Endodermal cell (in vitro differentiated cells): Measurements from ENCODE around the gene CASQ2. TPM values are rescaled to one million over a fixed set of nuclear protein-coding genes. Genes with fewer than 3 reads are reported as not detected.

Source experiments
- DNase-seq: peaks from one replicate; pipeline ENCODE4 v3.0.0-alpha.2; 2017
- H3K27ac ChIP-seq: 2 replicates; pipeline ENCODE4 v1.5.1; 2013; ENCODE audit warnings: mild to moderate bottlenecking, low read depth, low read length, moderate library complexity
- H3K27me3 ChIP-seq: 2 replicates; pipeline ENCODE4 v1.6.1; 2013; ENCODE audit warnings: mild to moderate bottlenecking, low read length, moderate library complexity; ENCODE audit not compliant: insufficient read depth, control insufficient read depth, poor library complexity, severe bottlenecking
- H3K36me3 ChIP-seq: 2 replicates; pipeline ENCODE4 v1.7.0; 2013; ENCODE audit warnings: mild to moderate bottlenecking, low read length, moderate library complexity; ENCODE audit not compliant: control insufficient read depth, insufficient read depth
- H3K4me1 ChIP-seq: one replicate; pipeline ENCODE4 v1.7.0; 2013; ENCODE audit warnings: low read length; ENCODE audit not compliant: control insufficient read depth, insufficient read depth
- H3K4me3 ChIP-seq: 2 replicates; pipeline ENCODE4 v1.5.1; 2013; ENCODE audit warnings: mild to moderate bottlenecking, low read length, moderate library complexity
- H3K9ac ChIP-seq: 2 replicates; pipeline ENCODE4 v1.6.1; 2013; ENCODE audit warnings: mild to moderate bottlenecking, low read length, moderate library complexity; ENCODE audit not compliant: poor library complexity, severe bottlenecking; ENCODE audit errors: extremely low read depth
- H3K9me3 ChIP-seq: 2 replicates; pipeline ENCODE4 v1.6.1; 2013; ENCODE audit warnings: mild to moderate bottlenecking, low read length, moderate library complexity; ENCODE audit not compliant: control insufficient read depth
- H3K27ac Mint-ChIP-seq: 2 replicates; pipeline ENCODE4 v1.8.0; 2020; ENCODE audit warnings: mixed read lengths
- H3K27me3 Mint-ChIP-seq: 2 replicates; pipeline ENCODE4 v1.8.0; 2021; ENCODE audit warnings: mild to moderate bottlenecking, mixed read lengths; ENCODE audit not compliant: insufficient read depth
- H3K36me3 Mint-ChIP-seq: 2 replicates; pipeline ENCODE4 v1.8.0; 2020; ENCODE audit warnings: low read depth, mixed read lengths
- H3K4me1 Mint-ChIP-seq: 2 replicates; pipeline ENCODE4 v1.8.0; 2020; ENCODE audit warnings: mixed read lengths
- H3K4me3 Mint-ChIP-seq: 2 replicates; pipeline ENCODE4 v1.8.0; 2020; ENCODE audit warnings: mild to moderate bottlenecking, moderate library complexity, mixed read lengths
- H3K9me3 Mint-ChIP-seq: 2 replicates; pipeline ENCODE4 v1.8.0; 2020; ENCODE audit warnings: mild to moderate bottlenecking, mixed read lengths
- CTCF ChIP-seq: fragments of 200-600 bp; sonication (generic); conservative IDR thresholded peaks from 2 replicates; pipeline ENCODE4 v1.5.0; 2021; ENCODE audit warnings: antibody characterized with exemption, mild to moderate bottlenecking
- WGBS, 2 experiments: methylation state at CpG; one replicate each; pipeline versions ENCODE4 v1.1.5 to v1.1.7; 2013; ENCODE audit warnings: missing lambda C conversion rate in 2 of 2, mixed read lengths in 1 of 2; ENCODE audit not compliant: insufficient coverage in 1 of 2, insufficient read length in 1 of 2; 5-methylcytosine and 5-hydroxymethylcytosine counted together
- total RNA-seq, 2 donors: library from RNA; stranded (reverse); fragmentation: NEBNext Ultra II Directional in 1 of 2; extraction: Animal tissue kit (Norgen Biotek cat#: 25700) in 1 of 2; gene quantifications; 2 replicates in 1 of 2; 3 replicates in 1 of 2; pipeline ENCODE4 v1.2.1, GENCODE V29; 2021

CASQ2 gene
- total RNA-seq, 2 donors from 2014 or later, result not detected

- Mint-ChIP-seq H3K27me3 (no peaks in the 10 kb centered on the region), H3K27ac (no peak overlapping the region), H3K4me1 (peaks cover 8% of the 10 kb centered on the region), H3K36me3 (no peaks in the 10 kb centered on the region), H3K9me3 (no peaks in the 10 kb centered on the region), H3K4me3 (no peak overlapping the region)
- Histone ChIP-seq H3K4me3 (no peak overlapping the region), H3K9ac (no peak overlapping the region), H3K4me1 (peaks cover 3% of the 10 kb centered on the region), H3K9me3 (peaks cover 5% of the 10 kb centered on the region), H3K36me3 (no peaks in the 10 kb centered on the region), H3K27me3 (no peaks in the 10 kb centered on the region), H3K27ac (peak overlapping the region; percentile 25)
- 96% methylated on average over 1 of the region's 1 CpG; no CpG with 5 or more reads in 1 of the 2 experiments for WGBS, 2 experiments
- no peak for DNase-seq
- TF ChIP-seq CTCF, result no peak
Observed at GRCh38 chr1:115805597-115805996, 37.1 kb upstream of the CASQ2 start.

- WGBS, 2 experiments, result 90 to 96% methylated on average over 2 of the region's 2 CpGs
- no peak for DNase-seq
- no peak for TF ChIP-seq CTCF
Observed at GRCh38 chr1:115802416-115802815, 33.9 kb upstream of the CASQ2 start.

GRCh38 chr1:115797486-115797885 lies 29.0 kb upstream of the CASQ2 start:
- H3K9me3 ChIP-seq, result no peaks in the 10 kb centered on the region
- no peak overlapping the region for H3K4me3 Mint-ChIP-seq
- H3K9me3 Mint-ChIP-seq, result no peaks in the 10 kb centered on the region
- no peak overlapping the region for H3K27ac Mint-ChIP-seq
- H3K4me1 ChIP-seq, result peaks cover 17% of the 10 kb centered on the region
- no peak for DNase-seq
- H3K27me3 ChIP-seq, result no peaks in the 10 kb centered on the region
- 95 to 100% methylated on average over 4 of the region's 4 CpGs for WGBS, 2 experiments
- no peak overlapping the region for H3K4me3 ChIP-seq
- H3K9ac ChIP-seq, result no peak overlapping the region
- TF ChIP-seq CTCF, result no peak
- H3K36me3 Mint-ChIP-seq, result no peaks in the 10 kb centered on the region
- H3K27me3 Mint-ChIP-seq, result no peaks in the 10 kb centered on the region
- peak overlapping the region; percentile 25 for H3K27ac ChIP-seq
- H3K36me3 ChIP-seq, result no peaks in the 10 kb centered on the region
- peaks cover 36% of the 10 kb centered on the region for H3K4me1 Mint-ChIP-seq

More at GRCh38 chr1:115802416-115802815, 33.9 kb upstream of the CASQ2 start:
- H3K9ac ChIP-seq, result no peak overlapping the region
- no peak overlapping the region for H3K27ac ChIP-seq
- no peak overlapping the region for H3K4me3 ChIP-seq
- H3K27ac Mint-ChIP-seq, result no peak overlapping the region
- H3K4me1 ChIP-seq, result no peaks in the 10 kb centered on the region
- H3K9me3 Mint-ChIP-seq, result no peaks in the 10 kb centered on the region
- no peaks in the 10 kb centered on the region for H3K36me3 ChIP-seq
- H3K4me3 Mint-ChIP-seq, result no peak overlapping the region
- no peaks in the 10 kb centered on the region for H3K27me3 ChIP-seq
- H3K4me1 Mint-ChIP-seq, result peaks cover 4% of the 10 kb centered on the region
- peaks cover 5% of the 10 kb centered on the region for H3K9me3 ChIP-seq
- no peaks in the 10 kb centered on the region for H3K36me3 Mint-ChIP-seq
- no peaks in the 10 kb centered on the region for H3K27me3 Mint-ChIP-seq
